Measurements from ENCODE around the gene RTN4RL1. TPM values are rescaled to one million over a fixed set of nuclear protein-coding genes. Genes with fewer than 3 reads are reported as not detected.

Gene RTN4RL1
- total RNA-seq, 4 donors from 2014 or later: 7.3 to 12.6 (median 7.8) TPM

- DNase-seq (ENCODE audit: low spot score in 2 of 2): no peak
- H3K36me3 ChIP-seq: peaks cover 0 to 15% (median 0%) of the 10 kb centered on the region in 3 donors
- no peaks in the 10 kb centered on the region for H3K9me3 ChIP-seq
- H3K27me3 ChIP-seq: peaks cover 0 to 9% of the 10 kb centered on the region in 2 donors
- no peak overlapping the region for H3K27ac ChIP-seq
- 91 to 96% methylated on average over 5 to 27 of the region's 28 CpGs for WGBS, 2 donors
- H3K4me3 ChIP-seq: no peak overlapping the region
- peaks cover 0 to 19% (median 7%) of the 10 kb centered on the region in 4 donors for H3K4me1 ChIP-seq
- TF ChIP-seq POLR2A (IDR thresholded peaks at IDR 0.05) (no peak), EP300 (IDR thresholded peaks at IDR 0.05) (no peak)
- TF ChIP-seq, protein P1, sequence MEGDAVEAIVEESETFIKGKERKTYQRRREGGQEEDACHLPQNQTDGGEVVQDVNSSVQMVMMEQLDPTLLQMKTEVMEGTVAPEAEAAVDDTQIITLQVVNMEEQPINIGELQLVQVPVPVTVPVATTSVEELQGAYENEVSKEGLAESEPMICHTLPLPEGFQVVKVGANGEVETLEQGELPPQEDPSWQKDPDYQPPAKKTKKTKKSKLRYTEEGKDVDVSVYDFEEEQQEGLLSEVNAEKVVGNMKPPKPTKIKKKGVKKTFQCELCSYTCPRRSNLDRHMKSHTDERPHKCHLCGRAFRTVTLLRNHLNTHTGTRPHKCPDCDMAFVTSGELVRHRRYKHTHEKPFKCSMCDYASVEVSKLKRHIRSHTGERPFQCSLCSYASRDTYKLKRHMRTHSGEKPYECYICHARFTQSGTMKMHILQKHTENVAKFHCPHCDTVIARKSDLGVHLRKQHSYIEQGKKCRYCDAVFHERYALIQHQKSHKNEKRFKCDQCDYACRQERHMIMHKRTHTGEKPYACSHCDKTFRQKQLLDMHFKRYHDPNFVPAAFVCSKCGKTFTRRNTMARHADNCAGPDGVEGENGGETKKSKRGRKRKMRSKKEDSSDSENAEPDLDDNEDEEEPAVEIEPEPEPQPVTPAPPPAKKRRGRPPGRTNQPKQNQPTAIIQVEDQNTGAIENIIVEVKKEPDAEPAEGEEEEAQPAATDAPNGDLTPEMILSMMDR (IDR thresholded peaks at IDR 0.05): no peak
Measured at GRCh38 chr17:1936766-1937165, 88.4 kb downstream of the RTN4RL1 start.

- peaks cover 0 to under 1% (median 0%) of the 10 kb centered on the region in 4 donors for H3K4me1 ChIP-seq
- DNase-seq (ENCODE audit: low spot score in 2 of 2): no peak
- peaks cover 0 to 15% (median 0%) of the 10 kb centered on the region in 3 donors for H3K36me3 ChIP-seq
- TF ChIP-seq, protein P1 (IDR thresholded peaks at IDR 0.05): no peak
- no peak for TF ChIP-seq EP300 (IDR thresholded peaks at IDR 0.05)
- TF ChIP-seq POLR2A (IDR thresholded peaks at IDR 0.05): no peak
- H3K27ac ChIP-seq: no peak overlapping the region
- WGBS, 2 donors: 51 to 57% methylated on average over 17 of the region's 17 CpGs
- no peaks in the 10 kb centered on the region for H3K9me3 ChIP-seq
- H3K4me3 ChIP-seq: no peak overlapping the region
- peaks cover 0 to 19% of the 10 kb centered on the region in 2 donors for H3K27me3 ChIP-seq
Measured at GRCh38 chr17:1934901-1935300, 90.2 kb downstream of the RTN4RL1 start.

GRCh38 chr17:1933875-1934715 lies 91.0 kb downstream of the RTN4RL1 start:
- Histone ChIP-seq H3K36me3 (peaks cover 0 to 15% (median 0%) of the 10 kb centered on the region in 3 donors), H3K9me3 (no peaks in the 10 kb centered on the region)

GRCh38 chr17:1931844-1932579 lies 93.1 kb downstream of the RTN4RL1 start:
- no peak overlapping the region for H3K27ac ChIP-seq
- no peak for DNase-seq (ENCODE audit: low spot score in 2 of 2)
- no peak overlapping the region for H3K4me3 ChIP-seq

More at GRCh38 chr17:1933875-1934715, 91.0 kb downstream of the RTN4RL1 start:
- Histone ChIP-seq H3K4me3 (no peak overlapping the region), H3K27ac (no peak overlapping the region), H3K27me3 (peaks cover 0 to 19% of the 10 kb centered on the region in 2 donors), H3K4me1 (no peaks in the 10 kb centered on the region)
- TF ChIP-seq EP300 (IDR thresholded peaks at IDR 0.05) (no peak), POLR2A (IDR thresholded peaks at IDR 0.05) (no peak)
- TF ChIP-seq, protein P1 (IDR thresholded peaks at IDR 0.05): no peak
- DNase-seq (ENCODE audit: low spot score in 2 of 2): no peak
- WGBS, 2 donors: 85 to 87% methylated on average over 21 to 26 of the region's 27 CpGs

More at GRCh38 chr17:1931844-1932579, 93.1 kb downstream of the RTN4RL1 start:
- WGBS, 2 donors: 37 to 40% methylated on average over 24 to 27 of the region's 27 CpGs
- Histone ChIP-seq H3K9me3 (no peaks in the 10 kb centered on the region), H3K4me1 (no peaks in the 10 kb centered on the region), H3K27me3 (peaks cover 0 to 19% of the 10 kb centered on the region in 2 donors), H3K36me3 (peaks cover 0 to 9% (median 0%) of the 10 kb centered on the region in 3 donors)
- TF ChIP-seq POLR2A (IDR thresholded peaks at IDR 0.05) (no peak), EP300 (IDR thresholded peaks at IDR 0.05) (no peak)
- TF ChIP-seq, protein P1 (IDR thresholded peaks at IDR 0.05): no peak

All from tibial nerve (tissue), 4 donors.